Keratinocyte (primary cell): Measurements from ENCODE around the gene CCNL2. TPM values are rescaled to one million over a fixed set of nuclear protein-coding genes. Genes with fewer than 3 reads are reported as not detected.

Experiments used
- DNase-seq: peaks from one replicate; pipeline ENCODE4 v3.0.0-alpha.2; 2011; ENCODE audit warnings: low read depth, missing footprints, low spot score
- FAIRE-seq: peaks from 2 replicates; lab custom pipeline; 2011; peaks lifted over from hg19 to GRCh38; lab: Jason Lieb, UNC
- H2AFZ ChIP-seq: 2 replicates; pipeline ENCODE4 v1.6.0; 2012; ENCODE audit warnings: low read length, control low read depth, inconsistent platforms; ENCODE audit not compliant: control insufficient read depth
- H3K27ac ChIP-seq: 2 replicates; pipeline ENCODE4 v1.5.1; 2011; ENCODE audit warnings: low read length; ENCODE audit not compliant: control insufficient read depth, insufficient read depth
- H3K27me3 ChIP-seq: 3 replicates; pipeline ENCODE4 v1.6.0; 2011; ENCODE audit warnings: low read length; ENCODE audit not compliant: control insufficient read depth, insufficient read depth; ENCODE audit errors: extremely low read depth
- H3K36me3 ChIP-seq, 2 experiments: 2 replicates in 1 of 2; 3 replicates in 1 of 2; pipeline ENCODE4 v1.5.1; 2011; ENCODE audit warnings: low read length in 2 of 2, mild to moderate bottlenecking in 1 of 2; ENCODE audit not compliant: control insufficient read depth in 2 of 2, insufficient read depth in 2 of 2; ENCODE audit errors: extremely low read depth in 1 of 2
- H3K4me1 ChIP-seq: 3 replicates; pipeline ENCODE4 v1.5.1; 2011; ENCODE audit warnings: low read length; ENCODE audit not compliant: control insufficient read depth, insufficient read depth; ENCODE audit errors: extremely low read depth
- H3K4me2 ChIP-seq: 3 replicates; pipeline ENCODE4 v1.6.0; 2011; ENCODE audit warnings: low read depth, low read length; ENCODE audit not compliant: control insufficient read depth, insufficient read depth; ENCODE audit errors: extremely low read depth
- H3K4me3 ChIP-seq, 3 experiments: fragments of 200-600 bp in 1 of 3; sonication (generic) in 1 of 3; 2 replicates in 2 of 3; 3 replicates in 1 of 3; pipeline ENCODE4 v1.5.1; 2011 to 2016; ENCODE audit warnings: low read length in 3 of 3, mild to moderate bottlenecking in 3 of 3, control low read depth in 2 of 3, inconsistent platforms in 1 of 3, low read depth in 1 of 3, mixed read lengths in 1 of 3, mixed run types in 1 of 3, moderate library complexity in 1 of 3; ENCODE audit not compliant: control insufficient read depth in 2 of 3, insufficient read depth in 2 of 3; ENCODE audit errors: extremely low read depth in 1 of 3
- H3K79me2 ChIP-seq: 2 replicates; pipeline ENCODE4 v1.6.0; 2012; ENCODE audit warnings: low read length; ENCODE audit not compliant: control insufficient read depth, insufficient read depth
- H3K9ac ChIP-seq: 3 replicates; pipeline ENCODE4 v1.6.0; 2011; ENCODE audit warnings: low read length; ENCODE audit not compliant: control insufficient read depth, insufficient read depth; ENCODE audit errors: extremely low read depth
- H3K9me1 ChIP-seq: 3 replicates; pipeline ENCODE4 v1.6.0; 2011; ENCODE audit warnings: low read length; ENCODE audit not compliant: control insufficient read depth, insufficient read depth; ENCODE audit errors: extremely low read depth
- H3K9me3 ChIP-seq: 2 replicates; pipeline ENCODE4 v1.5.1; 2012; ENCODE audit warnings: low read depth, low read length; ENCODE audit not compliant: control insufficient read depth
- H4K20me1 ChIP-seq: 3 replicates; pipeline ENCODE4 v1.6.0; 2011; ENCODE audit warnings: low read length; ENCODE audit not compliant: control insufficient read depth, insufficient read depth; ENCODE audit errors: extremely low read depth
- EZH2 ChIP-seq: IDR thresholded peaks from one replicate; pipeline ENCODE4 v1.6.1; 2012; ENCODE audit warnings: inconsistent platforms, mild to moderate bottlenecking, low read length, moderate library complexity
- dilution Hi-C: fragments of 300-500 bp; cut with MboI; formaldehyde crosslinking; loops from one replicate; pipeline ENCODE4 v1.7.0; 2020; ENCODE audit warnings: low sequenced_read_pairs; ENCODE audit not compliant: extremely low pct_ligation_motif_present
- polyA plus RNA-seq, 5 experiments: library from polyadenylated mRNA; depleted of rRNA in 3 of 5; stranded (reverse) in 3 of 5; stranded (forward) in 1 of 5; unstranded in 1 of 5; fragments of >200 nt; gene quantifications; 1 replicate in 1 of 5; 2 replicates in 3 of 5; 3 replicates in 1 of 5; pipeline versions ENCODE4 v1.2.1 to v1.2.3, GENCODE V29; 2011 to 2012; ENCODE audit warnings: missing spikeins in 2 of 5, low read depth in 1 of 5, low replicate concordance in 1 of 5
- TF ChIP-seq, protein P1 (sequence below), 3 experiments: IDR thresholded peaks in 1 of 3; conservative IDR thresholded peaks in 1 of 3; optimal IDR thresholded peaks in 1 of 3; 2 replicates in 2 of 3; 3 replicates in 1 of 3; pipeline versions ENCODE3 to v1.5.1; 2011; ENCODE audit warnings: low read length in 3 of 3, mild to moderate bottlenecking in 3 of 3, moderate library complexity in 2 of 3, control low read depth in 1 of 3, inconsistent platforms in 1 of 3; ENCODE audit not compliant: insufficient read depth in 2 of 3; ENCODE audit errors: extremely low read depth in 1 of 3

The CCNL2 gene
- polyA plus RNA-seq, 1 donor (not counting 4 experiments of a cell fraction or from before 2014, with no cell fraction given), result 140 TPM

DNA sequence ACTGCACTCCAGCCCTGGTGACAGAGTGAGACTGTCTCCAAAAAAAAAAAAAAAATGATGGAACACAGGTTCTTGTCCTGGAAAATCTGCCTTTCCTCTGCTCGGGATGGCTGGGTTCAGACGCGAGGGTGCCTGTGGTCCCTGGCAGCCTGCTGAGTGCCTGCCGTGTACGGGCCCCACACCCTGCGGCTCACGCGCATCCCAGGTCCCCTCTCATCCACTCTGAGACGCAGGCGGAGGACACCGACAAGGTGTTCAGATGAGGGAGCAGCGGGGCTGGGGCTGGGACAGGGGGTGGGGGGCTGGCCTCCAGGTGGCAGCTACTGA is 26.3 kb upstream of the CCNL2 start:
- dilution Hi-C loops, result no loop called here
- no peak for FAIRE-seq

DNA sequence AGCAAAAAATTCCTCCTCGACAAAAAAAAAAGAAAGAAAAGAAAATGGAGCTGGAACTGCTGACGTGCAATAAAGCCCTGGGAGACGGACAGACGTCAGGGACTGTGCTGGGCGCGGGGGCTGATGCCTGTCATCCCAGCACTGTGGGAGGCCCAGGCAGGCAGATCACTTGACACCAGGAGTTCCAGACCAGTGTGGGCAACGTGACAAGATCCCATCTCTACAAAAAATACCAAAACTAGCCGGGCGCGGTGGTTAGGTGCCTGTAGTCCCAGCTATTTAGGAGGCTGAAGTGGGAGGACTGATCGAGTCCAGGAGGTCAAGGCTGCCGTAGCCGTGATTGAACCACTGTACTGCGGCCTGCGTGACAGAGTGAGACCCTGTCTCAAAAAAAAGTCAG is 25.6 kb upstream of the CCNL2 start:
- H3K4me2 ChIP-seq, result no peak overlapping the region
- no peaks in the 10 kb centered on the region for H3K27me3 ChIP-seq
- dilution Hi-C loops, result no loop called here
- no peak overlapping the region for H3K4me3 ChIP-seq
- TF ChIP-seq EZH2, result no peak
- TF ChIP-seq, protein P1, sequence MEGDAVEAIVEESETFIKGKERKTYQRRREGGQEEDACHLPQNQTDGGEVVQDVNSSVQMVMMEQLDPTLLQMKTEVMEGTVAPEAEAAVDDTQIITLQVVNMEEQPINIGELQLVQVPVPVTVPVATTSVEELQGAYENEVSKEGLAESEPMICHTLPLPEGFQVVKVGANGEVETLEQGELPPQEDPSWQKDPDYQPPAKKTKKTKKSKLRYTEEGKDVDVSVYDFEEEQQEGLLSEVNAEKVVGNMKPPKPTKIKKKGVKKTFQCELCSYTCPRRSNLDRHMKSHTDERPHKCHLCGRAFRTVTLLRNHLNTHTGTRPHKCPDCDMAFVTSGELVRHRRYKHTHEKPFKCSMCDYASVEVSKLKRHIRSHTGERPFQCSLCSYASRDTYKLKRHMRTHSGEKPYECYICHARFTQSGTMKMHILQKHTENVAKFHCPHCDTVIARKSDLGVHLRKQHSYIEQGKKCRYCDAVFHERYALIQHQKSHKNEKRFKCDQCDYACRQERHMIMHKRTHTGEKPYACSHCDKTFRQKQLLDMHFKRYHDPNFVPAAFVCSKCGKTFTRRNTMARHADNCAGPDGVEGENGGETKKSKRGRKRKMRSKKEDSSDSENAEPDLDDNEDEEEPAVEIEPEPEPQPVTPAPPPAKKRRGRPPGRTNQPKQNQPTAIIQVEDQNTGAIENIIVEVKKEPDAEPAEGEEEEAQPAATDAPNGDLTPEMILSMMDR (optimal IDR thresholded peaks at IDR 0.05 in 1 of 3, IDR thresholded peaks at IDR 0.05 in 1 of 3, conservative IDR thresholded peaks at IDR 0.05 in 1 of 3; ENCODE audit: extremely low read depth in 1 of 3, insufficient read depth in 2 of 3, low read length in 3 of 3), result no peak
- no peak overlapping the region for H2AFZ ChIP-seq
- H3K36me3 ChIP-seq, result no peaks in the 10 kb centered on the region
- H3K4me1 ChIP-seq, result peaks cover 27% of the 10 kb centered on the region
- no peaks in the 10 kb centered on the region for H3K9me1 ChIP-seq
- DNase-seq, result no peak
- FAIRE-seq, result no peak
- H3K27ac ChIP-seq, result no peak overlapping the region
- H3K9ac ChIP-seq, result no peak overlapping the region
- H3K79me2 ChIP-seq, result no peaks in the 10 kb centered on the region
- H3K9me3 ChIP-seq, result no peaks in the 10 kb centered on the region
- H4K20me1 ChIP-seq, result no peaks in the 10 kb centered on the region

More for the DNA sequence above, 26.3 kb upstream of the CCNL2 start:
- Histone ChIP-seq H3K4me2 (no peak overlapping the region), H3K36me3 (no peaks in the 10 kb centered on the region), H3K9me3 (no peaks in the 10 kb centered on the region), H3K4me3 (no peak overlapping the region), H2AFZ (no peak overlapping the region), H3K27me3 (no peaks in the 10 kb centered on the region), H4K20me1 (no peaks in the 10 kb centered on the region), H3K79me2 (no peaks in the 10 kb centered on the region), H3K27ac (no peak overlapping the region), H3K4me1 (peaks cover 27% of the 10 kb centered on the region), H3K9me1 (no peaks in the 10 kb centered on the region), H3K9ac (no peak overlapping the region)
- TF ChIP-seq, protein P1 (optimal IDR thresholded peaks at IDR 0.05 in 1 of 3, IDR thresholded peaks at IDR 0.05 in 1 of 3, conservative IDR thresholded peaks at IDR 0.05 in 1 of 3; ENCODE audit: extremely low read depth in 1 of 3, insufficient read depth in 2 of 3, low read length in 3 of 3), result no peak
- no peak for TF ChIP-seq EZH2
- DNase-seq, result no peak
